H9 (cell line): ENCODE data around the gene PLXNA4. TPM values are rescaled to one million over a fixed set of nuclear protein-coding genes. Genes with fewer than 3 reads are reported as not detected.

ENCODE experiments used
- DNase-seq: peaks from one replicate; pipeline ENCODE4 v3.0.0-alpha.2; 2017
- H2AFZ ChIP-seq: one replicate; pipeline ENCODE4 v1.6.1; 2013; ENCODE audit warnings: mild to moderate bottlenecking, low read length, control low read depth, moderate library complexity
- H2AK5ac ChIP-seq: 2 replicates; pipeline ENCODE4 v1.6.1; 2013; ENCODE audit warnings: low read length, control low read depth, mixed read lengths; ENCODE audit not compliant: insufficient read length
- H2BK120ac ChIP-seq: one replicate; pipeline ENCODE4 v1.6.1; 2013; ENCODE audit warnings: low read depth, mild to moderate bottlenecking, low read length, control low read depth, inconsistent platforms; ENCODE audit not compliant: poor library complexity, severe bottlenecking
- H2BK12ac ChIP-seq: 2 replicates; pipeline ENCODE4 v1.6.1; 2013; ENCODE audit warnings: low read length, control low read depth, mixed read lengths, low read depth; ENCODE audit not compliant: insufficient read length
- H2BK15ac ChIP-seq: 2 replicates; pipeline ENCODE4 v1.6.1; 2013; ENCODE audit warnings: low read depth, low read length, control low read depth
- H2BK20ac ChIP-seq: one replicate; pipeline ENCODE4 v1.6.1; 2013; ENCODE audit warnings: low read depth, mild to moderate bottlenecking, low read length, control low read depth, inconsistent platforms; ENCODE audit not compliant: poor library complexity, severe bottlenecking
- H2BK5ac ChIP-seq: 2 replicates; pipeline ENCODE4 v1.6.1; 2013; ENCODE audit warnings: low read length, control low read depth, mixed read lengths; ENCODE audit not compliant: insufficient read length
- H3K14ac ChIP-seq: 2 replicates; pipeline ENCODE4 v1.6.1; 2013; ENCODE audit warnings: low read length, control low read depth; ENCODE audit not compliant: insufficient read depth
- H3K18ac ChIP-seq: 2 replicates; pipeline ENCODE4 v1.6.1; 2013; ENCODE audit warnings: low read depth, mild to moderate bottlenecking, mixed read lengths, low read length, control low read depth; ENCODE audit not compliant: insufficient read length
- H3K23ac ChIP-seq: 2 replicates; pipeline ENCODE4 v1.6.1; 2013; ENCODE audit warnings: low read length, control low read depth, mixed read lengths, low read depth; ENCODE audit not compliant: insufficient read length
- H3K23me2 ChIP-seq: 2 replicates; pipeline ENCODE4 v1.6.1; 2013; ENCODE audit warnings: low read depth, mild to moderate bottlenecking, mixed read lengths, low read length, control low read depth; ENCODE audit not compliant: insufficient read length, poor library complexity, severe bottlenecking
- H3K27ac ChIP-seq: 2 replicates; pipeline ENCODE4 v1.5.1; 2013; ENCODE audit warnings: low read length, control low read depth, mixed read lengths, low read depth; ENCODE audit not compliant: insufficient read length
- H3K27me3 ChIP-seq: 2 replicates; pipeline ENCODE4 v1.6.1; 2013; ENCODE audit warnings: low read length, control low read depth, inconsistent platforms; ENCODE audit not compliant: insufficient read depth
- H3K4ac ChIP-seq: 2 replicates; pipeline ENCODE4 v1.6.1; 2013; ENCODE audit warnings: low read depth, mild to moderate bottlenecking, control low read depth, inconsistent platforms, low read length, moderate library complexity
- H3K4me1 ChIP-seq: 2 replicates; pipeline ENCODE4 v1.6.1; 2013; ENCODE audit warnings: low read length, control low read depth, inconsistent platforms; ENCODE audit not compliant: insufficient read depth
- H3K4me2 ChIP-seq: 2 replicates; pipeline ENCODE4 v1.6.1; 2013; ENCODE audit warnings: low read length, control low read depth, mixed read lengths; ENCODE audit not compliant: insufficient read length, insufficient read depth
- H3K56ac ChIP-seq: 2 replicates; pipeline ENCODE4 v1.6.1; 2013; ENCODE audit warnings: low read depth, mild to moderate bottlenecking, mixed read lengths, low read length, control low read depth; ENCODE audit not compliant: insufficient read length
- H3K79me1 ChIP-seq: 2 replicates; pipeline ENCODE4 v1.6.1; 2013; ENCODE audit warnings: low read depth, mild to moderate bottlenecking, moderate library complexity, low read length, control low read depth, inconsistent platforms; ENCODE audit not compliant: insufficient read depth, poor library complexity, severe bottlenecking
- H3K79me2 ChIP-seq: 2 replicates; pipeline ENCODE4 v1.6.1; 2013; ENCODE audit warnings: low read length, control low read depth, inconsistent platforms; ENCODE audit not compliant: insufficient read depth
- H3K9ac ChIP-seq: 2 replicates; pipeline ENCODE4 v1.6.1; 2013; ENCODE audit warnings: low read length, control low read depth, mixed read lengths; ENCODE audit not compliant: insufficient read length; ENCODE audit errors: extremely low read depth
- H3K9me3 ChIP-seq: one replicate; pipeline ENCODE4 v1.6.1; 2013; ENCODE audit warnings: low read depth, low read length, inconsistent platforms; ENCODE audit not compliant: control insufficient read depth
- H3T11ph ChIP-seq: one replicate; pipeline ENCODE4 v1.6.1; 2013; ENCODE audit warnings: mild to moderate bottlenecking, low read length, control low read depth, inconsistent platforms
- H4K20me1 ChIP-seq: one replicate; pipeline ENCODE4 v1.6.1; 2013; ENCODE audit not compliant: control insufficient read depth, insufficient read length, insufficient read depth
- H4K5ac ChIP-seq: 2 replicates; pipeline ENCODE4 v1.6.1; 2013; ENCODE audit warnings: low read depth, mild to moderate bottlenecking, mixed read lengths, low read length, control low read depth; ENCODE audit not compliant: insufficient read length
- H4K8ac ChIP-seq: replicated peaks from 2 replicates; pipeline ENCODE4 v1.6.1; 2013; ENCODE audit warnings: low read length, control low read depth, mixed read lengths, low read depth; ENCODE audit not compliant: insufficient read length
- H4K91ac ChIP-seq: 2 replicates; pipeline ENCODE4 v1.6.1; 2013; ENCODE audit warnings: low read depth, mild to moderate bottlenecking, moderate library complexity, mixed read lengths, low read length, control low read depth; ENCODE audit not compliant: insufficient read length
- H3K27ac Mint-ChIP-seq, 3 experiments: 2 replicates in 2 of 3; 3 replicates in 1 of 3; pipeline ENCODE4 v1.8.0; 2020 to 2021; ENCODE audit warnings: mixed read lengths in 3 of 3, mild to moderate bottlenecking in 1 of 3, moderate library complexity in 1 of 3
- H3K27me3 Mint-ChIP-seq: 2 replicates; pipeline ENCODE4 v1.8.0; 2021; ENCODE audit warnings: low read depth, mild to moderate bottlenecking, moderate library complexity, mixed read lengths
- H3K36me3 Mint-ChIP-seq, 3 experiments: 2 replicates in 2 of 3; 3 replicates in 1 of 3; pipeline ENCODE4 v1.8.0; 2020 to 2021; ENCODE audit warnings: low read depth in 3 of 3, mixed read lengths in 3 of 3; ENCODE audit not compliant: insufficient read depth in 1 of 3
- H3K4me1 Mint-ChIP-seq, 2 experiments: 2 replicates each; pipeline ENCODE4 v1.8.0; 2020; ENCODE audit warnings: mixed read lengths in 2 of 2
- H3K4me3 Mint-ChIP-seq, 2 experiments: 2 replicates in 1 of 2; 3 replicates in 1 of 2; pipeline ENCODE4 v1.8.0; 2020 to 2021; ENCODE audit warnings: mild to moderate bottlenecking in 2 of 2, mixed read lengths in 2 of 2, moderate library complexity in 1 of 2
- H3K9me3 Mint-ChIP-seq, 2 experiments: 2 replicates in 1 of 2; 3 replicates in 1 of 2; pipeline ENCODE4 v1.8.0; 2020; ENCODE audit warnings: mild to moderate bottlenecking in 2 of 2, mixed read lengths in 2 of 2, moderate library complexity in 1 of 2
- WGBS: extraction: QIAGEN DNeasy Blood & Tissue Kit; methylation state at CpG from one replicate; pipeline ENCODE4 v1.1.7; 2013; ENCODE audit warnings: missing lambda C conversion rate, low lambda C conversion rate, mixed read lengths; ENCODE audit not compliant: insufficient read length; ENCODE audit errors: extremely low coverage; 5-methylcytosine and 5-hydroxymethylcytosine counted together
- total RNA-seq: library from RNA; stranded (reverse); gene quantifications from 2 replicates; pipeline ENCODE4 v1.2.1, GENCODE V29; 2021
- TF ChIP-seq, protein P1 (sequence below): fragments of 200-600 bp; sonication (generic); conservative IDR thresholded peaks from 3 replicates; pipeline ENCODE4 v1.8.0; 2021; ENCODE audit warnings: antibody characterized with exemption, mild to moderate bottlenecking

PLXNA4 gene
- total RNA-seq, 1 experiment from 2014 or later = 0.35 TPM

DNA sequence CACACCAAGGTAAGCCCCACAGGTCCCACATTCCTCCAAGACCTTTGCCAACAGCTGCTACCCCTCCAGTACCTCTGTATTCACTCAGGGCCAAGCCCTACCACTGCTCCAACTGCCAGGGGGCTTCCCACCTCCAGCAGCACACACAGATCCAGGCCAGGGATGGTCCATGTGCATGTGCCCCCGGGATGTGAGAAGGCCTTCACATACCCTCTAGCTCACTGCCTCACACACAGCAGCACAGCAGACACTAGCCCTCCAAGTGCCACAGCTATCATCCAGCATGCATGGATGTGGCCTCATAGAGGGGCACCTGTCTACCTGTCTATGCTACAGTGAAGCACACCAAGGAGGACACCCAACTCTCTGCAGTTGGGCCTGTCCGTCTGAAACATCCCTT, 488.8 kb downstream of the PLXNA4 start:
- H3K79me2 ChIP-seq = no peaks in the 10 kb centered on the region
- H3K4me1 ChIP-seq = no peaks in the 10 kb centered on the region
- H3K14ac ChIP-seq = no peak overlapping the region
- no peak overlapping the region for H3K4me3 Mint-ChIP-seq
- H3T11ph ChIP-seq = no peak overlapping the region
- no peak for DNase-seq
- H3K4me2 ChIP-seq = no peak overlapping the region
- no peaks in the 10 kb centered on the region for H3K23me2 ChIP-seq
- H2BK15ac ChIP-seq = no peak overlapping the region
- no peak overlapping the region for H2AK5ac ChIP-seq
- H3K9ac ChIP-seq = no peak overlapping the region
- H3K4me1 Mint-ChIP-seq = peaks cover 11 to 14% of the 10 kb centered on the region in 2 experiments
- H4K5ac ChIP-seq = no peak overlapping the region
- no peaks in the 10 kb centered on the region; a peak in 1 of 5 replicates for H3K9me3 Mint-ChIP-seq
- H3K27ac ChIP-seq = no peak overlapping the region
- no peaks in the 10 kb centered on the region for H3K27me3 ChIP-seq
- no peak overlapping the region for H4K91ac ChIP-seq
- no CpG with 5 or more reads among the region's 2 CpGs for WGBS
- no peaks in the 10 kb centered on the region for H3K9me3 ChIP-seq
- no peaks in the 10 kb centered on the region for H4K20me1 ChIP-seq
- no peak overlapping the region for H3K56ac ChIP-seq
- H2AFZ ChIP-seq = no peak overlapping the region
- no peaks in the 10 kb centered on the region for H3K79me1 ChIP-seq
- no peak overlapping the region for H2BK5ac ChIP-seq
- no peak overlapping the region for H4K8ac ChIP-seq
- H3K27ac Mint-ChIP-seq = no peak overlapping the region
- no peak overlapping the region for H3K23ac ChIP-seq
- peaks cover 4% of the 10 kb centered on the region; the same call in 1 of the 2 replicates for H3K27me3 Mint-ChIP-seq
- TF ChIP-seq, protein P1, sequence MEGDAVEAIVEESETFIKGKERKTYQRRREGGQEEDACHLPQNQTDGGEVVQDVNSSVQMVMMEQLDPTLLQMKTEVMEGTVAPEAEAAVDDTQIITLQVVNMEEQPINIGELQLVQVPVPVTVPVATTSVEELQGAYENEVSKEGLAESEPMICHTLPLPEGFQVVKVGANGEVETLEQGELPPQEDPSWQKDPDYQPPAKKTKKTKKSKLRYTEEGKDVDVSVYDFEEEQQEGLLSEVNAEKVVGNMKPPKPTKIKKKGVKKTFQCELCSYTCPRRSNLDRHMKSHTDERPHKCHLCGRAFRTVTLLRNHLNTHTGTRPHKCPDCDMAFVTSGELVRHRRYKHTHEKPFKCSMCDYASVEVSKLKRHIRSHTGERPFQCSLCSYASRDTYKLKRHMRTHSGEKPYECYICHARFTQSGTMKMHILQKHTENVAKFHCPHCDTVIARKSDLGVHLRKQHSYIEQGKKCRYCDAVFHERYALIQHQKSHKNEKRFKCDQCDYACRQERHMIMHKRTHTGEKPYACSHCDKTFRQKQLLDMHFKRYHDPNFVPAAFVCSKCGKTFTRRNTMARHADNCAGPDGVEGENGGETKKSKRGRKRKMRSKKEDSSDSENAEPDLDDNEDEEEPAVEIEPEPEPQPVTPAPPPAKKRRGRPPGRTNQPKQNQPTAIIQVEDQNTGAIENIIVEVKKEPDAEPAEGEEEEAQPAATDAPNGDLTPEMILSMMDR = no peak
- H2BK20ac ChIP-seq = no peak overlapping the region
- no peaks in the 10 kb centered on the region for H3K36me3 Mint-ChIP-seq
- H2BK12ac ChIP-seq = no peak overlapping the region
- no peak overlapping the region for H3K18ac ChIP-seq
- H3K4ac ChIP-seq = no peak overlapping the region
- H2BK120ac ChIP-seq = no peak overlapping the region
